HG03064 (cell line): ENCODE results near the gene TSC2.
A peak's percentile ranks its signal among the peaks of the same experiment; 100 is the strongest.

Experiments
- ATAC-seq: cut with Tn5 transposase; IDR thresholded peaks from one replicate; pipeline ENCODE4 v1.9.1; 2021; ENCODE audit warnings: low read depth; ENCODE audit not compliant: unreplicated experiment

Gene TSC2

DNA sequence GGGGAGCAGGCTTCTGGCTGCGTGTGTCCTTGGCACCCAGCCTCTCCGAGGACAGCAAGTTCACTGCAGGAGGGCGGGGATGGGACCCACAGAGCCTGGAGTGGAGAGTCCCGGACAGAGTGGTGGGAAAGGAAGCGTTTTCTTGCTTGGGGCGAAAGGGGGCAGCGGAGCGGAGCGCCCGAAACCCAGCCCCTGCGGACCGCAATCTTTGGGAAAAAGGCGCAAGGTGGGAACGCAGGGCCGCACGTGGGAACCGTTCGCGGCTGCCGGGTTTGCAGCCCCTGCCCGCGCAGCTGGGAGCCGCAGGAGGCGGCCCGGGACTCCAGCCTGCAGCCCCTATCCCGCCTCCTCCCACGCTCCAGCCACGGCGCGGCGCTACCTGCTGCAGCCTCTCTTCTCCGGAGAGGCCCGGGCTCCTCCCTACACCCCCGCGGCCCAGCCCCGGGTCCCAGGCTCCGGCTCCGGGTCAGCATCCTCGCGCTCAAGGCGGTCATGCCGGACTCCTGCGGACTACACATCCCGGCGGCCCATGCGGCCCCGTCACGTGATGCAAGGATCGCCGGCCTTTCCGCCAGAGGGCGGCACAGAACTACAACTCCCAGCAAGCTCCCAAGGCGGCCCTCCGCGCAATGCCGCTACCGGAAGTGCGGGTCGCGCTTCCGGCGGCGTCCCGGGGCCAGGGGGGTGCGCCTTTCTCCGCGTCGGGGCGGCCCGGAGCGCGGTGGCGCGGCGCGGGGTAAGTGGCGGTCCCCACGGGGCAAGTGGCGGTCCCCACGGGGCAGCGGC lies at the start of gene TSC2, which contains the start of gene NTHL1:
Gene TSC2 (plus strand): TSS at position 656 of the 786 bp plus-strand sequence. CDS start 631 bp downstream, outside the sequence.
Gene NTHL1 (minus strand): TSS at position 505 of the 786 bp plus-strand sequence. CDS start 11 bp downstream, at position 494.
- ATAC-seq: peak; percentile 89

- no peak for ATAC-seq
Measured at GRCh38 chr16:1998360-1998835, 49.4 kb upstream of the TSC2 start.

DNA sequence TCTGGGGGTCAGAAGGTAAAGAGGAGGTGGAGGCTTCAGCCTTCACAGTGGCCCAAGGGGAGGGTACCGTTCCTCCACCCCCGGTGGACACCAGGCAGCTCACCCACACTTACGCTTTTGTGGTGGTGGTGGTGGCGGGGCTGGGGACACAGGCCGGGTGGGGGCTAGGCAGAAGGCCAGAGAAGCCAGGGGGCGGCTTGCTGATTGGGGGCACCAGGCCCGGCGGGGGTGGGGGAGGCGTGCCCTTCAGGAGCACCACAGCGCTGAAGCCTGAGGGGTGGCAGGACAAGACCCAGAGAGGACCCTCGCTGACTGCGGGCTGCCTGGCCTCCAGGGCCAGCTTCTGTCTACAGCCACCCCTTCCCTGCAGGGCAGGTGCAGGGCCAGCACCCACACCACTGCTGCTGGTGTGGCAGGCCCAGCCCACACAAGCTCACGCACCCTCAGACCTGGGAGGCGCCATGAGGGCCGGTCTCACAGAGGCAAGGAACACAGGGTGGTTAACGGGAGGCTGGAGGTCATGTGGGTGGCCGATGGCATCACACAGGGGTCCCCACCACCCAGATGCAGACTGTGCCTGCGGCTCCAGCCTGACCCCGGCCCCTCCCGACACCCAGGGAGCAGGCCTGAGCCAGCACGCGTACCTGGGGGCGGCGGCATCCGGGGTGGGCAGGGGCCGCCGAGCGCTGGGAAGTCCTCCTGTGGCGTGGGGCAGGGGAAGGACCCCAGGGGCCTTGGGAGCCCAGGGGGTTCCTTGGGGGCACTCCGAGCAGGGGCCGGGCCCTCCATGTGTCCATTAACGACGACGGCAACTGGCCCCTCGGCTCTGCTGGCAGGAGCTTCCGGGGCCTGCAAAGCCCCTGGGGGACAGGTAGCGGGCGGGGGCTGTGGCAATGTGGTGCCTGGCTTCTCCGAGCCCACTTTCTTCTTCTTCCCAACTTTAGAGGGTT lies 48.7 kb upstream of the TSC2 start:
- no peak for ATAC-seq

GRCh38 chr16:1999866-2000514 lies 47.8 kb upstream of the TSC2 start:
- ATAC-seq: no peak

- no peak for ATAC-seq
Measured at GRCh38 chr16:2001035-2001434, 46.8 kb upstream of the TSC2 start.

- no peak for ATAC-seq
Measured at GRCh38 chr16:2001456-2002355, 46.1 kb upstream of the TSC2 start.

GRCh38 chr16:2002406-2003230 lies 45.2 kb upstream of the TSC2 start:
- ATAC-seq: no peak

DNA sequence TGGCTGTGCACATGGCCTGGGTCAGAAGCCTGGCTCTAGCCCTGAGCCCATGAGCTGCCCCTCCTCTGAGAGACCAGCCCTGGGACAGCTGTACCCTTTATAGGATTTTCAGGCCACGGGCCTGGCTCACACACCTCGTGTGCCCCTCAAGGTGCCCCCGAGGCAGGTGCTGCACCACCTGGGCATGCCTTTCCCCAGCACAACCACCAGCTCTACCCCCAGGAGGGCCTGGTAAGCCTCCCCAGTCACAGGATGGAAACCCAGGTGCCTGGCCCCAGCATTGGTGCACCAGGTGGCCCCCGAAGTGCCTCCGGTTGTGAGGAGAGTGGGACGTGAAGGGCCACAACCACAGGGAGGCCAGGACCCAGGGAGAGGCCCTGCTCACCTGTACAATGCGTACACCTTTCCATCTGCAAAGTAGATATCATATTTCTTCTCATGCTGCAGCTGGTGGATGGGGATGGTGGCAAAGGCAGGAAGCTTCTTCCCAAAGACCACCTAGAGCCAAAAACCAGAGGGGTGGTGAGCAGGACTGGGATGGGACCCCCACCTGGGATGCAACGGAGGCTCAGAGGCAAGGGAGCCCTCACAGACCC lies 44.5 kb upstream of the TSC2 start:
- no peak for ATAC-seq

- no peak for ATAC-seq
Measured at GRCh38 chr16:2003827-2004641, 43.8 kb upstream of the TSC2 start.

GRCh38 chr16:2004795-2005517 lies 42.8 kb upstream of the TSC2 start:
- no peak for ATAC-seq

GRCh38 chr16:2005646-2006045 lies 42.1 kb upstream of the TSC2 start:
- ATAC-seq: no peak

DNA sequence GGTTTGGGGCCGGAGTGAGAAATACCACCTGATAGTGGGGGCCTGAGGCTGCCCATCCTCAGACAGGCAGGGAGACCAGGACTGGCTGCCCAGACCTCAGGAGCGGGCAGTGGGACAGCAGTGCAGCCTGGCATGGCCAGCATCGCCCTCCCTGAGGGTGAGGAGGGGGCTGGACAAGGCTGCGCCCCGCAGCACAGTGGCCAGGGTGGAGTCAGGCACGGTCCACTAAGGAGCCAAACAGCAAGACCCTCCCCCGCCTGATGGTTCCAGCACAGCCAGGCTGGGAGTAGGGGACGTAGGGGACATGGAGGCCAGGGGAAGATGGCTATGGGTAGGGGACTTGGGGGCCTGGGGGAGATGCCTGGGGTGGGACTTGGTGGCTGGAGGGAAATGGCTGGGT lies 41.5 kb upstream of the TSC2 start:
- ATAC-seq: no peak

DNA sequence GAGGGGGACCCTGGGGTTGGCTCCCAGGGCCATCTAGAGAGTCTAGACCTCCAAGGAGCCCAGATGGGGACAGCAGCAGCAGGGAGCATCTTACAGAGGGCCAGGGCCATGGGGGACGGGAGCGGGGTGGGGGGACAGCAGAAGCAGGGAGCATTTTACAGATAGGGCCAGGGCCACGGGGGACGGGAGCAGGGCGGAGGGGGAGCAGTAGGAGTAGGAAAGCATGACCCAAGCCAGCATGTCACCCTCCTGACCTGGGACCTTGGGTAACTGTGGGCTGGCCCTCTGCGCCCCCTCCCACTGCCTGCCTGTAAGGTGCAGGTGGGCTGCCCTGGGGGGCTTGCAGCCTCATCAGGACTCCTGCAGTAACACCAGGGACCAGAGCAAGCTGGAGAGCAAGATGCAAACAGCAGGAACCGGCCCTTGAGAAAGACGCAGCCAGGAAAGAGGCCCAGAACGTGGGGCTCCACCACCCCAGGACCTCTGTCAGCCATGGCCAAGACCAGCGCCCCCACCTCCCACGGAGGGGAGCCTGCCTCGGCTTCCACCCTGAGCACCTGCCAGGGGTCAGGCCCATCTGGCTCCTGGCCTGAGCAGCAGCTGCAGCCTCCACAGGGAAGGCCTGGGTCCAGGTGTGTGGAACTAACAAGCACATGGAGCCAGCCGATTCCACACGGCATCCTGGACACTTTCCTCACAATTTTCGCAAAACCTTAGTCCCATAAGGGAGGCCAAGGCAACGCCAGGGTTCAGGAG lies 40.5 kb upstream of the TSC2 start:
- no peak for ATAC-seq

DNA sequence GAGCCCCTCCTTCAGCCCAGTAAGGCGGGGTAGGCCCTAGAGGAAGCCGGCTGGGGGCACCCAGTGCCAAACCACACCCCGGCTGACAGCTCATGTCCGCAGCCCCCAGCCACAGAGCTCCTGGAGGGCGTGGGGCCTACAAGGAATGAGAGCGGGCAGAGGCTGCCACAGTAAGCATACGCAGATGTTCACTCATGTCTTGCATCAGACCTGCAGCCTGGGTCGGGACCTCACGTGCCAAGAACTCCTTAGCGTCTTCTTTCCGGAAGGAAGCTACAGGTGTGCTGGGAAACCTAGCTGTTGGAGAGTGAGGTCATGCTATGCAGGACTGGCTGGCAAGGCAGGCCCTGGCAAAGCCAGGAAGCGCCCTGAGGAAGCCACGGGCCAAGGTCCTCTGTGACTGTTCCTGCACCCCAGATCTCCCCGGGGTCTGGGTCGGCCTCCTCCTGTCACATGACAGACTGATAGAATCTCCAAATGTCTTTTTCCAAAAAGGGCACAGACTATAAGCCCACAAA lies 39.7 kb upstream of the TSC2 start:
- no peak for ATAC-seq

- ATAC-seq: no peak
Measured at GRCh38 chr16:2008631-2009163, 39.1 kb upstream of the TSC2 start.
